Psoas muscle (tissue), 8 donors: ENCODE data around the gene TCF7L2. TPM values are rescaled to one million over a fixed set of nuclear protein-coding genes. Genes with fewer than 3 reads are reported as not detected.

Experiments used
- ATAC-seq, 4 donors: fragments of 200-7000 bp; cut with Tn5 transposase; one replicate each; pipeline ENCODE4 v1.9.1; 2020; ENCODE audit warnings: moderate library complexity in 3 of 4, mild to moderate bottlenecking in 2 of 4
- DNase-seq, 2 donors: peaks; one replicate each; pipeline ENCODE4 v3.0.0-alpha.2; 2020
- H3K27ac ChIP-seq: fragments of 200-600 bp; one replicate; pipeline ENCODE4 v1.8.0; 2022
- H3K27me3 ChIP-seq, 3 donors: fragments of 200-600 bp in 1 of 3; one replicate each; pipeline versions ENCODE4 v1.6.1 to v1.8.0; 2013 to 2022; ENCODE audit warnings: low read length in 2 of 3, mild to moderate bottlenecking in 2 of 3, moderate library complexity in 1 of 3; ENCODE audit not compliant: insufficient read depth in 3 of 3
- H3K36me3 ChIP-seq, 2 donors: fragments of 200-600 bp in 1 of 2; one replicate each; pipeline versions ENCODE4 v1.6.1 to v1.8.0; 2013 to 2022; ENCODE audit warnings: low read depth in 1 of 2, mild to moderate bottlenecking in 1 of 2, moderate library complexity in 1 of 2; ENCODE audit not compliant: insufficient read depth in 1 of 2
- H3K4me1 ChIP-seq: fragments of 200-600 bp; one replicate; pipeline ENCODE4 v1.8.0; 2022
- H3K4me3 ChIP-seq: fragments of 200-600 bp; one replicate; pipeline ENCODE4 v1.8.0; 2022; ENCODE audit warnings: mild to moderate bottlenecking
- H3K9me3 ChIP-seq: fragments of 200-600 bp; one replicate; pipeline ENCODE4 v1.8.0; 2022
- WGBS, 3 donors: extraction: QIAGEN DNeasy Blood & Tissue Kit; methylation state at CpG; one replicate each; pipeline versions ENCODE4 v1.1.6 to v1.1.7; 2013; 5-methylcytosine and 5-hydroxymethylcytosine counted together
- intact Hi-C, 2 donors: fragments of 100-400 bp; cut with DNase I; formaldehyde crosslinking; loops; one replicate each; pipeline versions ENCODE4 v1.11.0 to v1.14.2; 2022
- polyA plus RNA-seq, 3 donors: library from polyadenylated mRNA; stranded (reverse); fragments of 200-250 nt; gene quantifications; one replicate each; pipeline ENCODE4 v1.2.3, GENCODE V29; 2013
- total RNA-seq, 4 donors: library from RNA; stranded (reverse); fragmentation: NEBNext Ultra II Directional in 2 of 4; extraction: Animal tissue kit (Norgen Biotek cat#: 25700) in 2 of 4; gene quantifications; one replicate each; pipeline versions ENCODE4 v1.2.1 to v1.2.4, GENCODE V29; 2021 to 2023
- TF ChIP-seq, protein P1 (sequence below): fragments of 200-600 bp; IDR thresholded peaks from one replicate; pipeline ENCODE4 v1.8.0; 2022; ENCODE audit warnings: antibody characterized with exemption
- donor health status: healthy with polysubstance abuse.
- donor health status: DM: no; HTN: no; CAD: no; lungs with moderate emphysema.
- donor health status: Bipolar disorder and iron deficiency.
- donor health status: healthy.
- donor health status: DM: yes; HTN: yes; CAD: no.
- donor health status: DM: no; HTN: no; CAD: no.
- donor health status: DM: no; HTN: no; CAD: no.
- donor health status: DM: yes; HTN: yes; CAD: no.

The TCF7L2 gene
- total and polyA plus RNA-seq, 7 donors, result 1.8 to 8.5 (median 4.3) TPM

DNA sequence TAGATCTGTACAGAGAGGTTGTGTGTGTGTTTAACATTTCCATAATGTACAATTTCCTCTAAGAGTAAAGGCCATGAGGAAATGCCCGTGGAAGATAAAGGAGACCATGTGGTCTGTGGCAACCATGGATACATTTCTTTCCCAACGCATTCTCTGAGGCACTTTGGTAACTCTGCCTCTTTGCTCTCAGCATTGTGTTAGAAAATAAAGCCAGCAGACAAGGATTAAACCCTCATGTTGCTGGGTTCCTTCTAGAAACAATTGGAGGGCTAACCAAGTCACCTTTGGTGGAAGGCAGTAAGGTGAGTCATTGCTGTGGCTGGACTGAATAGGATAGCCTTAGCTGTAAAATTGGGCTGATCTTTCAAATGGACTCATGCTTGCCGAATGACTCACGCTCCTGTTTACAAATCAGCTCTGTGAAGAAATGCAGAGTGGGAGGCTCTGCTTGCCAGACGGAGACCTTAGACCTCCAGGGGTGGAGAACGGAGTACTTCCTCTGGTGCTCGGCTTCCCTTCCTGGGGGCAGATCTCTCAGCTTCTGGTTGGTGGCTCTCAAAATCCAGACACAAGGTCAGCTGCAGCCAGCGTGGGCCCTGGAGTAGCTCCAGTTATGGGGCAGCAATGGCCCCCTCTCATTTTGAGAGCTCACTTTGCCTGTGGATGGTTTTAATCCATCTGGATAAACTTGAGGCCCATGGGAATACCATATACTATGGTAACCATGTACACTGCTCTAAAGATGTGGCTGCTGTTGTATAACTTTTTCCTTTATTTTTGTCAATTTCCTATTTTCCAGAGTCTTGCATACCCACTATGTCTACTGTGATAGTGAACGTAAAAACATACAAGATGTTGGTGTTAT lies 137.3 kb downstream of the TCF7L2 start:
- no peak overlapping the region for H3K4me3 ChIP-seq
- intact Hi-C loops, result no loop called here
- H3K27me3 ChIP-seq, result no peaks in the 10 kb centered on the region
- 64 to 79% (median 69%) methylated on average over 9 of the region's 9 CpGs for WGBS, 3 donors
- no peaks in the 10 kb centered on the region for H3K9me3 ChIP-seq
- no peaks in the 10 kb centered on the region for H3K4me1 ChIP-seq
- H3K27ac ChIP-seq, result peak overlapping the region; percentile 33
- TF ChIP-seq, protein P1, sequence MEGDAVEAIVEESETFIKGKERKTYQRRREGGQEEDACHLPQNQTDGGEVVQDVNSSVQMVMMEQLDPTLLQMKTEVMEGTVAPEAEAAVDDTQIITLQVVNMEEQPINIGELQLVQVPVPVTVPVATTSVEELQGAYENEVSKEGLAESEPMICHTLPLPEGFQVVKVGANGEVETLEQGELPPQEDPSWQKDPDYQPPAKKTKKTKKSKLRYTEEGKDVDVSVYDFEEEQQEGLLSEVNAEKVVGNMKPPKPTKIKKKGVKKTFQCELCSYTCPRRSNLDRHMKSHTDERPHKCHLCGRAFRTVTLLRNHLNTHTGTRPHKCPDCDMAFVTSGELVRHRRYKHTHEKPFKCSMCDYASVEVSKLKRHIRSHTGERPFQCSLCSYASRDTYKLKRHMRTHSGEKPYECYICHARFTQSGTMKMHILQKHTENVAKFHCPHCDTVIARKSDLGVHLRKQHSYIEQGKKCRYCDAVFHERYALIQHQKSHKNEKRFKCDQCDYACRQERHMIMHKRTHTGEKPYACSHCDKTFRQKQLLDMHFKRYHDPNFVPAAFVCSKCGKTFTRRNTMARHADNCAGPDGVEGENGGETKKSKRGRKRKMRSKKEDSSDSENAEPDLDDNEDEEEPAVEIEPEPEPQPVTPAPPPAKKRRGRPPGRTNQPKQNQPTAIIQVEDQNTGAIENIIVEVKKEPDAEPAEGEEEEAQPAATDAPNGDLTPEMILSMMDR, result no peak
- H3K36me3 ChIP-seq, result no peaks in the 10 kb centered on the region
- DNase-seq (peak in 1 of 2 donors; percentile 60), ATAC-seq (peak; percentile 69 to 86 (median 77))

DNA sequence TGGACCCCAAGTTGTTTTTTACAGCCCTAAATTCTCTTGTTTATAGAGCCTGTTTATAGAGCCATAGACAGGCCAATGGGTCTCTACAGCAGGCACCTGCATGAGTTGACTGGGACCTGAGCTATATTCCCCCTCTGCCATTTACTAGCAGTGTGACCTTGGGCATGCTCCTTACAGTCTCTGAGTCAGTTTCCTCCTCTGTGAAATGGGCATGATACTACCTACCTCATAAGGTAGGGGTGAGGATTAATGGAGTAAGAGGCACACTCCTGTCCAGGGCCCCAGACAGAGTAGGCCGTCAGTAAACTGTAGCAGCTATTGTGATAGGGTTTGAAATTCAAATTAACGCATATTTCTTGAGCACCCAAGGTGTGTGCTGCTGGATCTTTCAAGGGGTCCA lies 138.1 kb downstream of the TCF7L2 start:
- Histone ChIP-seq H3K27me3 (no peaks in the 10 kb centered on the region), H3K4me1 (no peaks in the 10 kb centered on the region), H3K36me3 (no peaks in the 10 kb centered on the region), H3K27ac (no peak overlapping the region), H3K9me3 (no peaks in the 10 kb centered on the region), H3K4me3 (no peak overlapping the region)
- intact Hi-C loops, result no loop called here
- DNase-seq, result no peak
- ATAC-seq, result no peak
- TF ChIP-seq, protein P1, result no peak
- 98 to 100% (median 98%) methylated on average over 2 of the region's 2 CpGs for WGBS, 3 donors

DNA sequence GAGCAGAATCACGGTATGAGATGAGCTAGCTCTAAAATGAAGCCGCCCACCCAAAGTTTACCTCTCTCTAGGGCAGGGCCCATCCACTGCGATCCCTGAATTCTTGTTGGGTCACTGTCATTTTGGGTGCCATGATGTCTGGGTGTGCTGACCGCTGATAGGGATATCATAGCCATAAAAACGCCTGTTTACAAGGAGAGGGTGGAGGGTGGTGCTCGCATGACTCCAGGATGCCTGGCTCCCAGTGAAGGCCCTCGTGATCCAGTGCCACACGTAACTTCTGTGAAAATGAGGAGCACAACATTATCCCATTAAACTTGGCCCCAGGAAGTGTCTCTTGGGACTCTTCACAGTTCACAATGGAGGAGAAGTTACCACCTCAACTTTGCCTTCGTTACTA lies 139.5 kb downstream of the TCF7L2 start:
- Histone ChIP-seq H3K9me3 (no peaks in the 10 kb centered on the region), H3K4me3 (no peak overlapping the region), H3K27ac (no peak overlapping the region), H3K36me3 (no peaks in the 10 kb centered on the region), H3K4me1 (no peaks in the 10 kb centered on the region), H3K27me3 (no peaks in the 10 kb centered on the region)
- 87 to 88% (median 87%) methylated on average over 9 of the region's 9 CpGs for WGBS, 3 donors
- DNase-seq (no peak), ATAC-seq (no peak)
- intact Hi-C loops, result no loop called here
- TF ChIP-seq, protein P1, result no peak

DNA sequence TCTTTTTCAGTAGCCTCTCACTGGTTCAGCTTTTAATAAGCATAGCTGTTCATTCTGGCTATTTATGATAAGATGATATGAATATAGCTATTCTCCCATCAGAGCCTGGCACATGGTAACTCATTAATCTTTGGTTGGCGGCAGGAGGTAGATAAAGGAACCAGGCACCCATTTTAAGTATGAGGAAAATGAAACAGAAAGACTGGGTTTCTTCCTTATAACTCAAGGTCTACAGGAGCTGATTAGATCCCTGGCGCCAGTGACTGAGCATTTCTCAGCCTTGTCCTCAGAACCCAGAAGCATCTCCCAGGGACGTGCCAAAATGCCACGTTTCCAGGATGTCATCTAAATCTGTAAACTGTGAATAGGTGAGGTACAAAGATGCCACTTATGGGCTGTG lies 141.9 kb downstream of the TCF7L2 start:
- intact Hi-C loops, result no loop called here
- TF ChIP-seq, protein P1, result no peak
- no peak for DNase-seq
- Histone ChIP-seq H3K4me1 (no peaks in the 10 kb centered on the region), H3K4me3 (no peak overlapping the region), H3K27ac (no peak overlapping the region), H3K36me3 (no peaks in the 10 kb centered on the region), H3K9me3 (no peaks in the 10 kb centered on the region), H3K27me3 (no peaks in the 10 kb centered on the region)
- ATAC-seq, result no peak
- WGBS, 3 donors, result 90 to 92% (median 91%) methylated on average over 4 of the region's 4 CpGs
